HFF-Myc (cell line): ENCODE data around the gene PARD3B.

Source experiments
- DNase-seq: peaks from one replicate; pipeline ENCODE4 v3.0.0-alpha.2; 2011; ENCODE audit warnings: low read depth; ENCODE audit errors: extremely low read depth
- H3K4me3 ChIP-seq: replicated peaks from 2 replicates; pipeline ENCODE4 v1.5.1; 2011; ENCODE audit warnings: low read depth, mild to moderate bottlenecking, control low read depth, low read length
- CTCF ChIP-seq: IDR thresholded peaks from 2 replicates; pipeline ENCODE4 v1.5.1; 2012; ENCODE audit warnings: mild to moderate bottlenecking, low read depth, low read length, control low read depth; ENCODE audit errors: missing control alignments

PARD3B gene

GRCh38 chr2:204718607-204719006 lies 173.3 kb downstream of the PARD3B start:
- no peak for TF ChIP-seq CTCF
- no peak for DNase-seq
- H3K4me3 ChIP-seq, result no peak overlapping the region

- no peak overlapping the region for H3K4me3 ChIP-seq
- no peak for DNase-seq
- TF ChIP-seq CTCF, result no peak
Measured at GRCh38 chr2:204720874-204721273, 175.6 kb downstream of the PARD3B start.

DNA sequence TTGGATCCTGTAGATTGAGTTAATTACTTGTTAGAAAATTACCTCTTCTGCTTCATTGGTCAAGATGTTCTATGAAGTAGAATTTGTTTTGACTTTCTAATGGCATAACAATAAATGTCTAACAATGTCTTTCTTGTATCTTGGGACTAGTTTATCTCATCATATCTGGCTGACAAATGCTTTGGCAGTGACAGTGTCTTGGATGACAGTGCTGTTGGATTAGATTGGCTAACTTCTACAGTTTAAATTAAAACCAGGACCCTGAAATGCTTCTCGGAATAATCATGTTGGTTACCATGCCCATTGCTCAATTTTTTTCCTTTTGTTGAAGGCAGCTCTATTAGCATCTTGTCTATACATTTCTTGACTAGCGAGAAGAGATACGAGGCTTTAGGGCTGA lies 176.9 kb downstream of the PARD3B start:
- DNase-seq, result no peak
- H3K4me3 ChIP-seq, result no peak overlapping the region
- no peak for TF ChIP-seq CTCF

DNA sequence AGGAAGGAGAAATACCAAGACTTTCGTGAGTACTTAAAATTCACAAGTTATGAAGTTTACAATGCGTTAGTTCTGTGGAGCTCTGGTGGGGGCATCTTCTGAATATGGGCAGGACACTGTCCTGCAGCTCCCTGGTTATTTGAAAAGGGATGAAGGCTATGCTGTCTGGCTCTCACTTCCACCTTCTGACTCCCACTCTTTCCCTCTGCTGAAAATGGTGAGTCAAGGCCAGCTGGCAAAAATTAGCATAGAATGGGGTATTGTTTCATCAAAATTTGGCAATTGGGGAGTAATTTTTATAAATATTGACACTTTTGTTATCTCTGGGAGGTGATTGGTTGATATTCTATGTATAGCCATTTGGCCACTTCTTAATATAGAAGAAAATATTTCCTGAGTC lies 177.4 kb downstream of the PARD3B start:
- DNase-seq, result no peak
- no peak for TF ChIP-seq CTCF
- no peak overlapping the region for H3K4me3 ChIP-seq

- no peak overlapping the region for H3K4me3 ChIP-seq
- no peak for TF ChIP-seq CTCF
- DNase-seq, result no peak
Measured at GRCh38 chr2:204725693-204726360, 180.6 kb downstream of the PARD3B start.

DNA sequence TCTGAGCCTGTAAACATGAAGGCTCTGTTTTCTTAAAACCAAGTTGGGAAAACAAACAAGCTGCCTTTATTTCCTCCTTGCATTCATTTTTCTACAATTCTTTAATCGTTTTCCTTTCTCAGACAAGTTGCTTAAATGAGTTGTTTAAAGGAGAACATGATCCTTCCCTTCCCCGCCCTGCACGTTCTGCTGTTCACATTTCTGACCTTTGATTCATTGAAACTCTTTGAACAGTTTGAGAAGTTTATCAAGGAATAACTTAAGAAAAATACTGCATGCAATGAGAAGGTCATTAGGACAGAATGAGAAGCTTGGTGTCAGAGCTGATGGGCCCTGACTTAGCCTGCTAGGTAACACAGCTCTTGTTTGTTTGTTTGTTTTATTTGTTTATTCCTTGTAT lies 181.6 kb downstream of the PARD3B start:
- TF ChIP-seq CTCF, result no peak
- H3K4me3 ChIP-seq, result no peak overlapping the region
- DNase-seq, result no peak

GRCh38 chr2:204727368-204727767 lies 182.1 kb downstream of the PARD3B start:
- no peak for TF ChIP-seq CTCF
- H3K4me3 ChIP-seq, result no peak overlapping the region
- DNase-seq, result no peak
